ENCODE measurements around the gene SRBD1. TPM values are rescaled to one million over a fixed set of nuclear protein-coding genes. Genes with fewer than 3 reads are reported as not detected.

The SRBD1 gene
- polyA plus RNA-seq, 2 of the 4 experiments (the other 2 are of a cell fraction): 11.0 to 13.7 TPM

- DNase-seq (ENCODE audit: low read depth in 1 of 2, low spot score in 1 of 2) (peak; percentile 15 to 47), FAIRE-seq (no peak), ATAC-seq (peak; percentile 59 to 79; a peak in 4 of 6 replicates)
- ChIA-PET CTCF (interaction anchor here (0.6 to 1.5 kb wide), 2 partner anchors 28 to 33 kb away, joined by 3 to 5 read pairs; partner anchors contain the start of gene SRBD1), POLR2A (interaction anchor here (0.5 kb wide), 1 partner anchor 19 kb away, joined by 3 read pairs; no protein-coding TSS in a partner anchor)
- Histone ChIP-seq H3K9me3 (no peaks in the 10 kb centered on the region), H3K4me3 (no peak overlapping the region), H3K4me2 (no peak overlapping the region), H3K27ac (no peak overlapping the region), H3K4me1 (no peaks in the 10 kb centered on the region)
- TF ChIP-seq JUNB (IDR thresholded peaks at IDR 0.05) (no peak), TFCP2L1 (CRISPR knock-in tag; IDR thresholded peaks at IDR 0.05) (no peak), CTCF (IDR thresholded peaks at IDR 0.05) (peak; percentile 36), EHF (CRISPR knock-in tag; IDR thresholded peaks at IDR 0.05) (no peak), RAD21 (conservative IDR thresholded peaks at IDR 0.05 in 1 of 2, IDR thresholded peaks at IDR 0.05 in 1 of 2) (peak; percentile 38 to 51; a peak in 4 of 5 replicates), HDAC2 (IDR thresholded peaks at IDR 0.05) (no peak)
- 78% methylated on average over 5 of the region's 5 CpGs for WGBS (ENCODE audit: missing lambda C conversion rate)
These were observed 32.8 kb downstream of the SRBD1 start for GRCh38 chr2:45578056-45578843.

- no peak for ATAC-seq
- WGBS (ENCODE audit: missing lambda C conversion rate): 96% methylated on average over 4 of the region's 4 CpGs
- no peaks in the 10 kb centered on the region for H3K9me3 ChIP-seq
- no peaks in the 10 kb centered on the region for H3K4me1 ChIP-seq
- TF ChIP-seq NR3C1 (IDR thresholded peaks at IDR 0.05) (no peak), E2F6 (IDR thresholded peaks at IDR 0.05; ENCODE audit: borderline replicate concordance, low read depth) (no peak), ESRRA (IDR thresholded peaks at IDR 0.05; ENCODE audit: borderline replicate concordance, low read length) (no peak), POLR2AphosphoS2 (conservative IDR thresholded peaks at IDR 0.05; ENCODE audit: low read length) (no peak), HOXB13 (CRISPR knock-in tag; IDR thresholded peaks at IDR 0.05; ENCODE audit: low read depth) (no peak), CTCF (IDR thresholded peaks at IDR 0.05) (no peak), EP300 (IDR thresholded peaks at IDR 0.05) (no peak), POLR2A (IDR thresholded peaks at IDR 0.05; ENCODE audit: low read length) (no peak), FOSB (CRISPR knock-in tag; IDR thresholded peaks at IDR 0.05) (no peak)
- POLR2A ChIA-PET: interaction anchor here (0.5 kb wide), 1 partner anchor 20 kb away, joined by 3 read pairs; no protein-coding TSS in a partner anchor
- CTCF ChIA-PET: interaction anchor here (1.5 to 2.3 kb wide), 2 partner anchors 8 to 33 kb away, joined by 5 to 9 read pairs; partner anchors contain the start of gene SRBD1
- no peak overlapping the region for H3K27ac ChIP-seq
- no peak overlapping the region for H3K4me3 ChIP-seq
- H3K4me2 ChIP-seq: no peak overlapping the region
- no peak for FAIRE-seq
- DNase-seq (ENCODE audit: low read depth in 1 of 2, low spot score in 1 of 2): no peak
These were observed 33.6 kb downstream of the SRBD1 start for GRCh38 chr2:45577441-45577840.

- no peaks in the 10 kb centered on the region for H3K4me1 ChIP-seq
- DNase-seq (ENCODE audit: low read depth in 1 of 2, low spot score in 1 of 2): no peak
- 94% methylated on average over 6 of the region's 6 CpGs for WGBS (ENCODE audit: missing lambda C conversion rate)
- CTCF ChIA-PET: interaction anchor here (1.0 to 2.3 kb wide), 2 partner anchors 9 to 67 kb away, joined by 3 to 9 read pairs; no protein-coding TSS in a partner anchor
- H3K27ac ChIP-seq: no peak overlapping the region
- no peak for ATAC-seq
- H3K4me3 ChIP-seq: no peak overlapping the region
- POLR2A ChIA-PET: no interaction called here
- 0 out of 3 replicates have a peak, but pooled peaks cover 4% of the 10 kb centered on the region for H3K9me3 ChIP-seq
- no peak for FAIRE-seq
- no peak overlapping the region for H3K4me2 ChIP-seq
- TF ChIP-seq CHD2 (IDR thresholded peaks at IDR 0.05; ENCODE audit: low read length, partially characterized antibody) (no peak), CEBPB (IDR thresholded peaks at IDR 0.05) (no peak), ELK1 (IDR thresholded peaks at IDR 0.05; ENCODE audit: low read depth, low read length) (no peak), POLR2AphosphoS2 (conservative IDR thresholded peaks at IDR 0.05; ENCODE audit: low read length) (no peak), SMC3 (IDR thresholded peaks at IDR 0.05) (no peak), HOXB5 (CRISPR knock-in tag; IDR thresholded peaks at IDR 0.05) (no peak), MAZ (IDR thresholded peaks at IDR 0.05; ENCODE audit: borderline replicate concordance, low read depth, low read length) (no peak), E2F6 (IDR thresholded peaks at IDR 0.05; ENCODE audit: borderline replicate concordance, low read depth) (no peak), HOXB13 (CRISPR knock-in tag; IDR thresholded peaks at IDR 0.05; ENCODE audit: low read depth) (no peak), PHF8 (IDR thresholded peaks at IDR 0.05; ENCODE audit: borderline replicate concordance, low read depth) (no peak), PBX3 (IDR thresholded peaks at IDR 0.05) (no peak), POLR2A (IDR thresholded peaks at IDR 0.05; ENCODE audit: low read length) (no peak), RARB (CRISPR knock-in tag; IDR thresholded peaks at IDR 0.05) (no peak)
These were observed 35.2 kb downstream of the SRBD1 start for GRCh38 chr2:45575881-45576280.
